ENCODE results near the gene TMPRSS2. TPM values are rescaled to one million over a fixed set of nuclear protein-coding genes. Genes with fewer than 3 reads are reported as not detected.

The TMPRSS2 gene
- total RNA-seq, 4 donors from 2014 or later = 0.26 to 1.5 TPM; not detected in 2

- H3K36me3 ChIP-seq = no peaks in the 10 kb centered on the region
- H3K27ac ChIP-seq = no peak overlapping the region
- TF ChIP-seq CTCF (IDR thresholded peaks at IDR 0.05) (peak; percentile 71 to 81 (median 74)), POLR2A (IDR thresholded peaks at IDR 0.05) (no peak)
- peak; percentile 65 for DNase-seq
- no peaks in the 10 kb centered on the region for H3K27me3 ChIP-seq
- intact Hi-C loops (cut with DNase I; ENCODE audit: low total_unique reads) = loop anchor here (10.0 kb wide), 1 partner anchor 176 kb away; no protein-coding TSS in a partner anchor
- no peaks in the 10 kb centered on the region for H3K9me3 ChIP-seq
- H3K4me3 ChIP-seq = no peak overlapping the region
- H3K4me1 ChIP-seq = no peaks in the 10 kb centered on the region
Measured at GRCh38 chr21:41460578-41461527, 47.1 kb downstream of the TMPRSS2 start.

GRCh38 chr21:41459884-41460534 is 47.9 kb downstream of the TMPRSS2 start:
- no peaks in the 10 kb centered on the region for H3K4me1 ChIP-seq
- no peaks in the 10 kb centered on the region for H3K36me3 ChIP-seq
- H3K9me3 ChIP-seq = no peaks in the 10 kb centered on the region
- intact Hi-C loops (cut with DNase I; ENCODE audit: low total_unique reads) = loop anchor here (10.0 kb wide), 1 partner anchor 175 kb away; no protein-coding TSS in a partner anchor
- no peak for TF ChIP-seq CTCF (IDR thresholded peaks at IDR 0.05)
- no peak for TF ChIP-seq POLR2A (IDR thresholded peaks at IDR 0.05)
- no peak for DNase-seq
- H3K27me3 ChIP-seq = no peaks in the 10 kb centered on the region
- H3K27ac ChIP-seq = no peak overlapping the region
- no peak overlapping the region for H3K4me3 ChIP-seq

GRCh38 chr21:41458559-41458958 is 49.4 kb downstream of the TMPRSS2 start:
- H3K36me3 ChIP-seq = no peaks in the 10 kb centered on the region
- no peaks in the 10 kb centered on the region for H3K27me3 ChIP-seq
- no peak for TF ChIP-seq CTCF (IDR thresholded peaks at IDR 0.05)
- no peak for TF ChIP-seq POLR2A (IDR thresholded peaks at IDR 0.05)
- no peak overlapping the region for H3K27ac ChIP-seq
- no peak overlapping the region for H3K4me3 ChIP-seq
- no peaks in the 10 kb centered on the region for H3K4me1 ChIP-seq
- DNase-seq = no peak
- no peaks in the 10 kb centered on the region for H3K9me3 ChIP-seq
- intact Hi-C loops (cut with DNase I; ENCODE audit: low total_unique reads) = no loop called here

- intact Hi-C loops (cut with DNase I; ENCODE audit: low total_unique reads) = no loop called here
- TF ChIP-seq CTCF (IDR thresholded peaks at IDR 0.05) = no peak
- no peak for TF ChIP-seq POLR2A (IDR thresholded peaks at IDR 0.05)
- Histone ChIP-seq H3K4me1 (no peaks in the 10 kb centered on the region), H3K27ac (no peak overlapping the region), H3K27me3 (no peaks in the 10 kb centered on the region), H3K9me3 (no peaks in the 10 kb centered on the region), H3K4me3 (no peak overlapping the region), H3K36me3 (no peaks in the 10 kb centered on the region)
- DNase-seq = no peak
Measured at GRCh38 chr21:41458121-41458520, 49.8 kb downstream of the TMPRSS2 start.

GRCh38 chr21:41453761-41454160 is 54.2 kb downstream of the TMPRSS2 start:
- no peaks in the 10 kb centered on the region for H3K27me3 ChIP-seq
- no peak for DNase-seq
- no peak overlapping the region for H3K27ac ChIP-seq
- intact Hi-C loops (cut with DNase I; ENCODE audit: low total_unique reads) = no loop called here
- H3K9me3 ChIP-seq = no peaks in the 10 kb centered on the region
- H3K36me3 ChIP-seq = no peaks in the 10 kb centered on the region
- H3K4me3 ChIP-seq = no peak overlapping the region
- no peaks in the 10 kb centered on the region for H3K4me1 ChIP-seq
- no peak for TF ChIP-seq POLR2A (IDR thresholded peaks at IDR 0.05)
- TF ChIP-seq CTCF (IDR thresholded peaks at IDR 0.05) = no peak
